HG03066 (cell line): Measurements from ENCODE around the gene WWOX.

ENCODE experiments used
- ATAC-seq: cut with Tn5 transposase; IDR thresholded peaks from one replicate; pipeline ENCODE4 v1.9.1; 2021; ENCODE audit warnings: low read depth; ENCODE audit not compliant: unreplicated experiment

Gene WWOX

DNA sequence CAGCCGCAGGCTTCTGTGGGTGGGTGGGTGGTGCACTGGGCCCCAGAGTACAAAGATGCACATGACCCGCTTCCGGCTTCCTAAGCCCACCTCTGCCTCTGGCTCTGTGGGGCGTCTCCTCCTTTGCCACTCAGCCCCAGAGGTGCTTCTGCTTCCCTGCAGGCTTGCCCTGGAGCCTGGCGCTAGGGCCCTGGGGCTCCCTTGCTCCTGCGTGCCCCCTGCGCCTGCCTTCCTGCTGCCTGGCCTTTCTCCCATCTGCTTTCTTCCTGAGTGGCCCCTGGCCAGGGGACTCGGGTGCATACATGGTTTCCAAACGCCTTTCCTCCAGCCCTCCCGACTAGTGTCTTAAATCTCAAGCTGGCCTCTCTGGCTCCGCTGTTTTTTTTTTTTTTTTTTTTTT, 3.4 kb downstream of the WWOX start:
- no peak for ATAC-seq

DNA sequence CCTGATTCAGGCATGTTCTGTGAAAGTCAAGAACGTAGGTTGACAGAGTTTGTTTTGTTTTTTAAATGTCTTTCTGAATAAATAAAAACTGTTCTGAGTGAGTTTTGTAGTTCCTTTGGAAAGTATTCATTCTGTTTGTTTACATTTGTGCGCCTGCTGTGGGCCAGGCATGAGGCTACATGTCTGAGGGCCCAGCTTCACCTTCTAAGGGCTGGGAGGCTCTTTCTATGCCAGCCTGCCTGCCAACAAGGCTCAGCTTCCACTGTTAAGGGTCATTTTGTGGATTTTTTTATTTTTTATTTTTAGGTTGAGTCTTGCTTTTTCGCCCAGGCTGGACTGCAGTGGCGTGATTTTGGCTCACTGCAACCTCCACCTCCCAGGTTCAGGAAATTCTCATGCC, 6.1 kb downstream of the WWOX start:
- ATAC-seq = no peak

DNA sequence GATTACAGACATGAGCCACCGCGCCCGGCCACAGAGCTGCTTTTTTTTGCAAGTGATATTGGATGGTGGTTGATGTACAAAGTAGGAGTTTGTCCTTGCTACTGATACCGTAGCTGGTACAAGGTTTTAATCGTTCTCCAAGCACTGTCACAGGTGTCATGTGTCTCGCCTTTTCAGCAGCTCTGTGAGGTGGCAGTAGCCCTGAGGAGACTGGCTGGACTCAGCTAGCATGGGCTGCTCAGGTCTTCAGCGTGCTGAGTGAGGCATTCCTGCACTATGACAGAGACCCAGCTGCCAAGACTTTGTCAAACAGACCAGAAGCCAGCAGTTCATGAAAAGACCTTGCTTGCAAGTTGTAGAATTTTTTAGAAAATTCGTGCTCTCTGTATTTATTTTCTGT, 7.2 kb downstream of the WWOX start:
- ATAC-seq = no peak

DNA sequence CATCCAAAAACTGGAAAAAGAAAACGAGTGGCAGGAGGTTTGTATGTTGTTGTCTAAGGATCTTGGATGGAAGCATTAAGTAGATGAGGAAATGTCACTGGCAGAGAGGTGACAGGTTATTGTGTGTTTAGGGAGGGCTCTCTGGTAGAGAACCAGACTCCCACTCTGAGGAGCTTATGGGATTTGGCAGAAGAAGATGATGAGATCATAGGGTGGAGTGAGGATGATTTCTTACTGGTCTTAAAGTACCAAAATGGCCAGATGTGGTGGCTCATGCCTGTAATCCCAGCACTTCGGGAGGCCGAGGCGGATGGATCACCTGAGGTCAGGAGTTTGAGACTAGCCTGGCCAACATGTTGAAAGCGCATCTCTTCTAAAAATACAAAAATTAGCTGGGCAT, 9.0 kb downstream of the WWOX start:
- ATAC-seq = no peak

- ATAC-seq = no peak
These were observed 13.8 kb downstream of the WWOX start for GRCh38 chr16:78113258-78113657.

- no peak for ATAC-seq
These were observed 16.2 kb downstream of the WWOX start for GRCh38 chr16:78115659-78116058.

GRCh38 chr16:78116946-78117345, 17.5 kb downstream of the WWOX start:
- ATAC-seq = no peak

- ATAC-seq = no peak
These were observed 17.9 kb downstream of the WWOX start for GRCh38 chr16:78117391-78117790.

GRCh38 chr16:78118469-78119025, 19.1 kb downstream of the WWOX start:
- ATAC-seq = no peak

- ATAC-seq = peak; percentile 82
These were observed 23.4 kb downstream of the WWOX start for GRCh38 chr16:78122774-78123315.

GRCh38 chr16:78125112-78125844, 25.8 kb downstream of the WWOX start:
- ATAC-seq = no peak

DNA sequence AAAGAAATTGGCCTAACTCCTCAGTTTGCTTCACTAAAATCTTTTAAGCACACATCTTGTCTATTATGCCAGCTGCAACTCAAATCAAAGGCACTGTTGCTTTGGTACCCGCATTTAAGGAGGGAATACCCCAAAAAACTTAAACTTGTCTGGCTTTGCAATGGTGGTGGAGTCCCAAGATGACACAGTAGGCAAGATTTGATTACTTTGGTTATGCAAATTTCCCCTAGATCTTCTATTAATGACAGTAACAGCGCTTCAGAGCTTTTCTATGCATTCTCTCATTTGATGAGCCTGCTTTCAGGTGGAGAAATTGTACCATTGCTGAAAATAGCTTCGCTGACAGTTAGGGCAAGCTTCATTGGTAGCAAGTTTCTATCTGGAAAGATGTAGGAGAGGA, 27.2 kb downstream of the WWOX start:
- ATAC-seq = no peak

- no peak for ATAC-seq
These were observed 27.7 kb downstream of the WWOX start for GRCh38 chr16:78127130-78127529.

- no peak for ATAC-seq
These were observed 29.5 kb downstream of the WWOX start for GRCh38 chr16:78128913-78129312.

- no peak for ATAC-seq
These were observed 29.9 kb downstream of the WWOX start for GRCh38 chr16:78129349-78129748.

DNA sequence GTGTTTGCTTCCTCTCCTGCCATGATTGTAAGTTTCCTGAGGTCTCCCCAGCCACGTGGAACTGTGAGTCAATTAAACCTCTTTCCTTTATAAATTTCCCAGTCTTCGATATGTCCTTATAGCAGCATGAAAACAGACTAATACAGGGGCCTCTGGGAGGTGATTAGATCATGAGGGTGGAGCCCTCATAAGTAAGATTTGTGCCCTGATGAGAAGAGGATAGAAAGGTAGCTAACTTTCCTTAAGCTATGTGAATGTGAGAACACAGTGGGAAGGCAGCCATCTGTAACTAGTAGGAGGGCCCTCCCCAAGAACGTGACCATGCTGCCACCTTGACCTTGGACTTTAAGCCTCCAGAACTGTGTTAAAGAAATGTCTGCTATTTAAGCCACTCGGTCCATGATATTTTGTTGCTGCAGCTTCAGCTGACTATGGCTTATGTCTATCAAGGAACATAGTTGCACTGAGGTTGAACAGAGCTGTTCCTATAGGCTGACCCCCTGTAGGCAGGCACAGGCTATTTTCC, 30.7 kb downstream of the WWOX start:
- ATAC-seq = no peak

DNA sequence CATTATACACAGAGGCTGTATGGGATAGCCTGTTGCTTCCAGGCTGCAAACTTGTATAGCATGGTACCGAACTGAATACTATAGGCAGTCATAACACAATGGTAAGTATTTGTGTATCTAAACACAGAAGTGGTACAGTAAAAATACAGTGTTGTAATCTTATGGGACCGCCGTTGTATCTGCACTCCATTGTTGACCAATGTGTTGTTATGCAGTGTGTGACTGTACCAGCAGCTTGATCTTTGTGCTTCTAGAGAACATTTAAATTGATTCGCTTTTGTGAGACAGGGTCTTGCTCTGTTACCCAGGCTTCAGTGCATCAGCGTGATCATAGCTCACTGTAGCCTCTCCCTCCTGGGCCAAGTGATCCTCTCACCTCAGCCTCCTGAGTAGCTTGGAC, 31.5 kb downstream of the WWOX start:
- ATAC-seq = no peak

GRCh38 chr16:78133919-78134318, 34.5 kb downstream of the WWOX start:
- no peak for ATAC-seq

GRCh38 chr16:78134944-78135619, 35.6 kb downstream of the WWOX start:
- no peak for ATAC-seq

GRCh38 chr16:78137179-78137578, 37.7 kb downstream of the WWOX start:
- no peak for ATAC-seq

- no peak for ATAC-seq
These were observed 38.5 kb downstream of the WWOX start for GRCh38 chr16:78137782-78138616.
